GM20000 (cell line): ENCODE data around the gene TDRKH.

Experiments
- DNase-seq: peaks from one replicate; pipeline ENCODE4 v3.0.0; 2012; ENCODE audit warnings: low spot score
- CTCF ChIP-seq: IDR thresholded peaks from 2 replicates; pipeline ENCODE4 v1.5.1; 2012; ENCODE audit warnings: mild to moderate bottlenecking, control low read depth; ENCODE audit errors: extremely low read depth, missing control alignments

The TDRKH gene

DNA sequence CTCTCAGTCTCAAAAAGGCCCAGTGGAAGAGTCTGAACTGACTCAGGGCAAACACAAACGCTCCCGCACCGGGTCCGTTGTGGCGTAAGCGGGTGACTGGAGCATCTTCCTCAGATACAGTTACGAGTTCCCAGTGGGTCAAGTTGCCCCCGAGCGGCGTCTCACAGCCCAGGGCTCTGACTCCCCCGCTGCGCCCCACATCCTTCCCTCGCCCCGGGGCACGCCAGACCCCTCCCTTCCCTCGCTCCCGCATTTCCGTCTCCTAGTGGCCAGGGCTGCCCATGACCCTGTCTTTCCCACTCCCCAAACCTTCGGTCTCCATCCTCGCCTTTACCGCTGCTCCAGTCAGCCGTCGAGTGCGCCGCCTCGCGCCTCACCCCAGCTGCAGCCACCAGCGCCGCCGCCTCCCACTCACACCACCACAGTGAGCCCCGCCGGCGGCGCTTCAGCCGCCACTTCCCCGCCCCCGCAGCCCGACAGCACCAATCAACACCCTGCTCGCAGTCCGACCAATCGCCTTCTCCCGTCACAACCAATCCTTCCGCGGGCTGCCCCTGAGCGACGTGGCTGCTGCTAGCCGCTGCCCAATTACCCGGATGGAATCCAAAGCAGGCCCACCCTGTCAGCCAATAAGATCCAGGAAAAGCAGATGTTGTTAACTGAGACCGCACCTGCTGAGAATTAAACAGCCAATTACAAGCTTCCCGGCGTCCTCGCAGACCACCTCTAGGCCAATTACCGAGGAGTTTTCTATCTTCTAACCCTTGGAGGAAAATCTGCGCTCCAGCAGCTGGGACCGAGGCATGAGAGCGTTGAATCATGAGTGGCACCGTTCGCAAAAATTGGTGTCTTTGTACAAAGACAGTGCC, at the start of gene TDRKH:
TDRKH (minus strand) TSS at position 430 of the 869 bp plus-strand sequence. CDS start 7,478 bp downstream, outside the sequence.
- DNase-seq, result peak; percentile 99
- no peak for TF ChIP-seq CTCF

- TF ChIP-seq CTCF, result no peak
- DNase-seq, result peak; percentile 80
Observed at GRCh38 chr1:151839457-151840403, 49.4 kb upstream of the TDRKH start, which contains the start of gene C2CD4D. TSS of gene C2CD4D (minus strand) at chr1:151839820. CDS start at chr1:151838989, 831 bp downstream.

GRCh38 chr1:151839082-151839412, 48.7 kb upstream of the TDRKH start:
- DNase-seq, result peak; percentile 49
- no peak for TF ChIP-seq CTCF

DNA sequence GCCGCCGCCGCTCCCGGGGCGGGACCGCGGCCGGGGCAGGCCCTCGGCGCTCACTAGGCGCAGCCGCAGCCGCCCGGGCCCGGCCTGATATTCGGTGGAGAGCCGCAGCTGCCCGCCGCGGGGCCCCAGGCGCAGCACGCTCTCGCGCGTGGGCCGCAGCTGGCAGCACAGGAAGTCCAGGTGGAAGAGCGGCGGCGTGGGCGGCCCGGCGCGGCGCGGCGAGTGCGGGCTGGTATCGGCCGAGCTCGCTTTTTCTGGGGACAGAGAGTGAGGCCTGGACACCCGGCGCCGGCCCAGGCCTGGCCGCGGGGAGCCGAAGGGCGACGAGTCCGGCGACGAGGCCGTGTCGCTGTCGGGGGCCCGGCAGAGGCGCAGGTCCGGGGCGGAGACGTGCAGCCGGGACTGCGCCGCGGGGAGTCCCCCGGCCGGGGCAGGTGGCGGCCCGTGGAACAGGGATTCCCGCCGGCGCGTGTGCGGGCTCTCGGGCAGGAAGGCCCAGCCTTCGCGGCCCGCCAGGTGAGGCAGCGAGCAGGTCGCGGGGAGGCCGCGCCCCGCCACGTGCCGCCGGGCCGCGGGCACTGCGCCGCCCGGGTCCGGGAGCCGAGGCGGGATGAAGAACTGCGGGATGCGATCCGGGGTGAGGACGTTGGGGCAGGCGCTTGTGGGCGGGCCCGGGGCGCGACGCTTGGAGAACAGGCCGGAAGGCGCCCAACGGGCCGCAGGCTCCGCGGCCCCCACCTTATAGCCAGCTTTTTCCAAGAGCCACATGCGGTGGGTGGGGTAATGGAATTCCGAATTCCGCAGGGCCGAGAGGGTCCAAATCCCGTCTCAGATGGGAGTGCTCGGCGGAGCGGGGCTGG, 48.2 kb upstream of the TDRKH start:
- TF ChIP-seq CTCF, result no peak
- DNase-seq, result peak; percentile 84

DNA sequence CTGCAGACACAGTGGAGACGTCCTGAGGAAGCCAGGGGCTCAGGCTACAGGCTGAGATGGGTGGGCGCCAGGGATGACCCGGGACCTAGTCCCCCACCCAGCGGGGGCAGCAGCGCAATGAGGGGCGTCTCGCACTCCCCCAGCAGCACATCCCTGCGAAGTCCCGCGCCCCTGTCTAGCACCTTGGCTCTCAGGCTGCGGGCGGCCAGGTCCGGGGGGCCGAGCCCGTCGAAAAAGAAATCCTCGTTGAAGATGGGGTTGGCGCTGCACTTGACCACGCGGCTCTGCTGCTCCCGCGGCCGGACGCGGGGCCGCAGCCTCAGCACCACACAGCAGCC, 47.6 kb upstream of the TDRKH start:
- no peak for DNase-seq
- no peak for TF ChIP-seq CTCF

DNA sequence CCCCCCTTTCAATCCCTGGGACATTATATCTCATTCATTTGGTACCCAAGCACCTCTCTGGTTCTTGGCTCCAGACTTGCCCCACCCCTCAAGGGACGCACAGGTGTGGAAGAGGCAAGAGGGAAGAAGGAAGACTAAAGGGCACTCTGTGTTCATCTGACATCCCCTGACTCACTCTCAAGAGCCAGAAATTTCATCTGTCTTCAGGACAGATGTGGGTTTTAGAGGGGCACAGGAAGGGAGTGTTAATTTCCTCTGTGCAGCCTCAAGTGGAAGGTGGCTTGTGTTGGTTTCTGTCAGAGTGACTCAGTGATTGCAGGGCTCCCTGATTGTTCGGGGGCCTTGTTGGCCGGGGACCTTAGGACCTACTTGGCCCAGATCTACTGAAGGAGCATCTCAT, 46.9 kb upstream of the TDRKH start:
- no peak for DNase-seq
- no peak for TF ChIP-seq CTCF
